Smooth muscle cell (in vitro differentiated cells): ENCODE data around the gene PLPP1. TPM values are rescaled to one million over a fixed set of nuclear protein-coding genes. Genes with fewer than 3 reads are reported as not detected.

Experiments
- DNase-seq: peaks from one replicate; lab custom pipeline; 2025; ENCODE audit not compliant: unreplicated experiment; lab: John Stamatoyannopoulos, UW
- H2AFZ ChIP-seq: fragments of 200-600 bp; sonication (generic); 2 replicates; pipeline ENCODE4 v1.6.0; 2016; ENCODE audit warnings: antibody characterized with exemption, low read depth, mild to moderate bottlenecking
- H3F3A ChIP-seq: fragments of 200-600 bp; sonication (generic); 2 replicates; pipeline ENCODE4 v1.6.0; 2017; ENCODE audit warnings: antibody characterized with exemption, low read depth
- H3K27ac ChIP-seq: fragments of 200-600 bp; sonication (generic); 2 replicates; pipeline ENCODE4 v1.5.1; 2016; ENCODE audit warnings: low read depth, mild to moderate bottlenecking
- H3K27me3 ChIP-seq: fragments of 200-600 bp; sonication (generic); 2 replicates; pipeline ENCODE4 v1.6.1; 2016; ENCODE audit warnings: low read depth, mild to moderate bottlenecking
- H3K36me3 ChIP-seq: fragments of 200-600 bp; sonication (generic); 2 replicates; pipeline ENCODE4 v1.5.1; 2016; ENCODE audit warnings: low read depth
- H3K4me1 ChIP-seq: fragments of 200-600 bp; sonication (generic); 2 replicates; pipeline ENCODE4 v1.5.1; 2016; ENCODE audit warnings: low read depth
- H3K4me2 ChIP-seq: fragments of 200-600 bp; sonication (generic); 2 replicates; pipeline ENCODE4 v1.6.0; 2016; ENCODE audit warnings: mild to moderate bottlenecking
- H3K4me3 ChIP-seq: fragments of 200-600 bp; sonication (generic); 2 replicates; pipeline ENCODE4 v1.5.1; 2016; ENCODE audit warnings: mild to moderate bottlenecking
- H3K79me2 ChIP-seq: fragments of 200-600 bp; sonication (generic); 2 replicates; pipeline ENCODE4 v1.6.0; 2016; ENCODE audit warnings: low read depth, mild to moderate bottlenecking
- H3K9ac ChIP-seq: fragments of 200-600 bp; sonication (generic); 2 replicates; pipeline ENCODE4 v1.6.0; 2016; ENCODE audit warnings: low read depth
- H3K9me3 ChIP-seq: fragments of 200-600 bp; sonication (generic); replicated peaks from 2 replicates; pipeline ENCODE4 v1.5.1; 2016; ENCODE audit warnings: low read depth
- H4K20me1 ChIP-seq: fragments of 200-600 bp; sonication (generic); 2 replicates; pipeline ENCODE4 v1.6.0; 2016; ENCODE audit warnings: low read depth
- WGBS: methylation state at CpG from one replicate; pipeline ENCODE4 v1.1.7; 2016; ENCODE audit warnings: low lambda C conversion rate; 5-methylcytosine and 5-hydroxymethylcytosine counted together
- microRNA-seq: library from miRNA; unstranded; fragments of <30 nt; microRNA quantifications from one replicate; pipeline ENCODE4, GENCODE V29; 2016; ENCODE audit warnings: borderline number of aligned reads
- polyA plus RNA-seq: library from polyadenylated mRNA; unstranded; fragments of >200 nt; fragmentation: Nextera tagmentation; extraction: Ambion mirVana; gene quantifications from 2 replicates; pipeline ENCODE4 v1.2.1, GENCODE V29; 2016
- small RNA-seq: library from RNA; depleted of rRNA; stranded (forward); fragments of <200 nt; gene quantifications from one replicate; pipeline ENCODE3, GENCODE V24; 2014
- total RNA-seq: library from RNA; depleted of rRNA; stranded (reverse); fragments of >200 nt; gene quantifications from 2 replicates; pipeline ENCODE4 v1.2.3, GENCODE V29; 2014
- TF ChIP-seq, protein P1 (sequence below): fragments of 200-600 bp; sonication (generic); IDR thresholded peaks from 2 replicates; pipeline ENCODE4 v1.5.1; 2017; ENCODE audit warnings: borderline replicate concordance, mild to moderate bottlenecking, antibody characterized with exemption; ENCODE audit not compliant: insufficient read depth, poor library complexity, severe bottlenecking

The PLPP1 gene
- total and polyA plus RNA-seq, 2 experiments from 2014 or later, result 47.2 to 108 TPM

DNA sequence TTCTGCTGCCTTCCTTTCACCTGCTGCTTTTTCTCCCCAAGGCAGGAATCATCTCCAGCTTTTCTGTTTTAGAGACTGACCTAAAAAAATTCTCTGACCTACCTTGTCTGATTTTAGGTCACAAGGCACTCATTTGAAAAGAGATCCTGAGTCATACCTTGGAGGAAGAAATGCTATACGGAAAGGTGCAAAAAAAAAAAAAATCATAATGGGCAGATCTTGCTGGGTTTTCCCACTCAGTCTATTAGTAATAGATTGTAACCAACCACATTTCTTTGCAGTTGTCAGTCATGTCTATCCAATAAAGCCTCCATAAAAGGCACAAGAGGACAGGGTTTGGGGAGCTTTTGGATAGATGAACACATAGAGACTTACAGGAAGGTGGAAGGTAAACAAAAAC lies 157.0 kb downstream of the PLPP1 start:
- Histone ChIP-seq H3K4me2 (no peak overlapping the region), H3K36me3 (peaks cover 8% of the 10 kb centered on the region), H3K4me1 (no peaks in the 10 kb centered on the region), H3K9ac (no peak overlapping the region), H4K20me1 (no peaks in the 10 kb centered on the region), H2AFZ (no peak overlapping the region), H3K27me3 (no peaks in the 10 kb centered on the region), H3F3A (no peaks in the 10 kb centered on the region), H3K27ac (no peak overlapping the region), H3K79me2 (no peaks in the 10 kb centered on the region), H3K9me3 (no peaks in the 10 kb centered on the region), H3K4me3 (no peak overlapping the region)
- 97% methylated on average over 1 of the region's 1 CpG for WGBS
- TF ChIP-seq, protein P1, sequence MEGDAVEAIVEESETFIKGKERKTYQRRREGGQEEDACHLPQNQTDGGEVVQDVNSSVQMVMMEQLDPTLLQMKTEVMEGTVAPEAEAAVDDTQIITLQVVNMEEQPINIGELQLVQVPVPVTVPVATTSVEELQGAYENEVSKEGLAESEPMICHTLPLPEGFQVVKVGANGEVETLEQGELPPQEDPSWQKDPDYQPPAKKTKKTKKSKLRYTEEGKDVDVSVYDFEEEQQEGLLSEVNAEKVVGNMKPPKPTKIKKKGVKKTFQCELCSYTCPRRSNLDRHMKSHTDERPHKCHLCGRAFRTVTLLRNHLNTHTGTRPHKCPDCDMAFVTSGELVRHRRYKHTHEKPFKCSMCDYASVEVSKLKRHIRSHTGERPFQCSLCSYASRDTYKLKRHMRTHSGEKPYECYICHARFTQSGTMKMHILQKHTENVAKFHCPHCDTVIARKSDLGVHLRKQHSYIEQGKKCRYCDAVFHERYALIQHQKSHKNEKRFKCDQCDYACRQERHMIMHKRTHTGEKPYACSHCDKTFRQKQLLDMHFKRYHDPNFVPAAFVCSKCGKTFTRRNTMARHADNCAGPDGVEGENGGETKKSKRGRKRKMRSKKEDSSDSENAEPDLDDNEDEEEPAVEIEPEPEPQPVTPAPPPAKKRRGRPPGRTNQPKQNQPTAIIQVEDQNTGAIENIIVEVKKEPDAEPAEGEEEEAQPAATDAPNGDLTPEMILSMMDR, result no peak
- no peak for DNase-seq

Small RNA genes within 50 kb of the gene (microRNA-seq; reads per million reads assigned to microRNA genes)
- not detected for gene MIR5687

Small RNA genes within 50 kb of the gene (small RNA-seq; reads per million reads assigned to genes)
- gene MIR5687, result not detected

Other genes with a start within 250 kb of the PLPP1 start
- 27.1 and 35.9 TPM in 2 replicates for gene DHX29, start 227.3 kb downstream of the PLPP1 start, total RNA-seq
- 40.7 and 44.7 TPM in 2 replicates for gene DHX29, start 227.3 kb downstream of the PLPP1 start, polyA plus RNA-seq
- gene MTREX, start 227.0 kb downstream of the PLPP1 start, total RNA-seq, result 85.8 and 93.9 TPM in 2 replicates
- 20.7 and 22.4 TPM in 2 replicates for gene MTREX, start 227.0 kb downstream of the PLPP1 start, polyA plus RNA-seq
- gene SLC38A9, start 177.4 kb upstream of the PLPP1 start, total RNA-seq, result 41.0 and 43.9 TPM in 2 replicates
- 19.8 and 20.8 TPM in 2 replicates for gene SLC38A9, start 177.4 kb upstream of the PLPP1 start, polyA plus RNA-seq
- gene DDX4, start 203.1 kb upstream of the PLPP1 start, total RNA-seq, result 0.09 TPM in 1 of 2 replicates, not detected in the other
- not detected in 2 replicates for gene DDX4, start 203.1 kb upstream of the PLPP1 start, polyA plus RNA-seq